Measurements from ENCODE around the gene ADCY2.

The ADCY2 gene

GRCh38 chr5:7374186-7374585, 21.8 kb upstream of the ADCY2 start:
- no peak overlapping the region for H4K91ac ChIP-seq (ENCODE audit: low read length)
- no peaks in the 10 kb centered on the region for H3K9me3 ChIP-seq (ENCODE audit: control insufficient read depth, low read length)
- no peaks in the 10 kb centered on the region for H3K27me3 ChIP-seq (ENCODE audit: control insufficient read depth in 1 of 2, insufficient read depth in 1 of 2, low read length in 2 of 2)
- no peak for DNase-seq
- H2AK5ac ChIP-seq (ENCODE audit: low read length, severe bottlenecking) = no peak overlapping the region
- no peaks in the 10 kb centered on the region for H3K4me1 ChIP-seq (ENCODE audit: control insufficient read depth, insufficient read depth, low read depth, low read length)
- H2BK5ac ChIP-seq (ENCODE audit: low read depth, low read length, poor library complexity, severe bottlenecking) = no peak overlapping the region
- no peak overlapping the region for H4K8ac ChIP-seq (ENCODE audit: low read length)
- no peak overlapping the region for H3K27ac ChIP-seq (ENCODE audit: low read length, poor library complexity, severe bottlenecking)
- H3K14ac ChIP-seq (ENCODE audit: low read length in 2 of 2) = no peak overlapping the region
- no peak overlapping the region for H3K18ac ChIP-seq (ENCODE audit: low read depth in 1 of 2, low read length in 2 of 2)
- H3K4me2 ChIP-seq (ENCODE audit: low read length, poor library complexity, severe bottlenecking) = no peak overlapping the region
- no peak overlapping the region for H2BK120ac ChIP-seq (ENCODE audit: low read depth, low read length)
- no peaks in the 10 kb centered on the region for H3K79me1 ChIP-seq (replicated peaks; ENCODE audit: low read length, poor library complexity, severe bottlenecking)
- no peak overlapping the region for H2BK15ac ChIP-seq (ENCODE audit: low read depth, poor library complexity, severe bottlenecking)
- no peak overlapping the region for H2AFZ ChIP-seq (ENCODE audit: low read depth, low read length)
- no peak overlapping the region for H2BK12ac ChIP-seq (ENCODE audit: low read length in 2 of 2)
- WGBS = 72% methylated on average over 2 of the region's 4 CpGs
- no peak overlapping the region for H3K9ac ChIP-seq (ENCODE audit: low read length)
- H3K23ac ChIP-seq (ENCODE audit: low read length in 2 of 2) = no peak overlapping the region
- no peak overlapping the region for H3K4ac ChIP-seq (ENCODE audit: low read depth in 1 of 2, low read length in 2 of 2)
- H3K4me3 ChIP-seq (ENCODE audit: insufficient read depth in 1 of 2, low read depth in 1 of 2, low read length in 2 of 2) = no peak overlapping the region
- H3K36me3 ChIP-seq (ENCODE audit: control insufficient read depth in 1 of 2, insufficient read depth in 2 of 2, low read depth in 1 of 2, low read length in 2 of 2) = no peaks in the 10 kb centered on the region

GRCh38 chr5:7375457-7375856, 20.5 kb upstream of the ADCY2 start:
- Histone ChIP-seq H4K8ac (ENCODE audit: low read length) (no peak overlapping the region), H3K27me3 (ENCODE audit: control insufficient read depth in 1 of 2, insufficient read depth in 1 of 2, low read length in 2 of 2) (no peaks in the 10 kb centered on the region), H3K36me3 (ENCODE audit: control insufficient read depth in 1 of 2, insufficient read depth in 2 of 2, low read depth in 1 of 2, low read length in 2 of 2) (no peaks in the 10 kb centered on the region), H3K4ac (ENCODE audit: low read depth in 1 of 2, low read length in 2 of 2) (no peak overlapping the region), H2BK5ac (ENCODE audit: low read depth, low read length, poor library complexity, severe bottlenecking) (no peak overlapping the region), H2AFZ (ENCODE audit: low read depth, low read length) (no peak overlapping the region), H3K9me3 (ENCODE audit: control insufficient read depth, low read length) (no peaks in the 10 kb centered on the region), H3K4me3 (ENCODE audit: insufficient read depth in 1 of 2, low read depth in 1 of 2, low read length in 2 of 2) (no peak overlapping the region), H3K79me1 (replicated peaks; ENCODE audit: low read length, poor library complexity, severe bottlenecking) (no peaks in the 10 kb centered on the region), H2AK5ac (ENCODE audit: low read length, severe bottlenecking) (no peak overlapping the region), H3K23ac (ENCODE audit: low read length in 2 of 2) (no peak overlapping the region), H3K4me2 (ENCODE audit: low read length, poor library complexity, severe bottlenecking) (no peak overlapping the region), H3K27ac (ENCODE audit: low read length, poor library complexity, severe bottlenecking) (no peak overlapping the region), H3K18ac (ENCODE audit: low read depth in 1 of 2, low read length in 2 of 2) (no peak overlapping the region), H3K4me1 (ENCODE audit: control insufficient read depth, insufficient read depth, low read depth, low read length) (no peaks in the 10 kb centered on the region), H3K9ac (ENCODE audit: low read length) (no peak overlapping the region), H2BK120ac (ENCODE audit: low read depth, low read length) (no peak overlapping the region), H2BK15ac (ENCODE audit: low read depth, poor library complexity, severe bottlenecking) (no peak overlapping the region), H4K91ac (ENCODE audit: low read length) (no peak overlapping the region), H2BK12ac (ENCODE audit: low read length in 2 of 2) (no peak overlapping the region), H3K14ac (ENCODE audit: low read length in 2 of 2) (no peak overlapping the region)
- no peak for DNase-seq
- 100% methylated on average over 1 of the region's 4 CpGs for WGBS

- WGBS = 86% methylated on average over 3 of the region's 3 CpGs
- no peak overlapping the region for H3K23ac ChIP-seq (ENCODE audit: low read length in 2 of 2)
- no peak overlapping the region for H2BK15ac ChIP-seq (ENCODE audit: low read depth, poor library complexity, severe bottlenecking)
- no peak overlapping the region for H2BK5ac ChIP-seq (ENCODE audit: low read depth, low read length, poor library complexity, severe bottlenecking)
- no peak overlapping the region for H3K4ac ChIP-seq (ENCODE audit: low read depth in 1 of 2, low read length in 2 of 2)
- no peak overlapping the region for H2BK12ac ChIP-seq (ENCODE audit: low read length in 2 of 2)
- DNase-seq = no peak
- no peaks in the 10 kb centered on the region for H3K4me1 ChIP-seq (ENCODE audit: control insufficient read depth, insufficient read depth, low read depth, low read length)
- no peaks in the 10 kb centered on the region for H3K79me1 ChIP-seq (replicated peaks; ENCODE audit: low read length, poor library complexity, severe bottlenecking)
- H3K4me3 ChIP-seq (ENCODE audit: insufficient read depth in 1 of 2, low read depth in 1 of 2, low read length in 2 of 2) = no peak overlapping the region
- H2BK120ac ChIP-seq (ENCODE audit: low read depth, low read length) = no peak overlapping the region
- no peaks in the 10 kb centered on the region for H3K27me3 ChIP-seq (ENCODE audit: control insufficient read depth in 1 of 2, insufficient read depth in 1 of 2, low read length in 2 of 2)
- no peaks in the 10 kb centered on the region for H3K36me3 ChIP-seq (ENCODE audit: control insufficient read depth in 1 of 2, insufficient read depth in 2 of 2, low read depth in 1 of 2, low read length in 2 of 2)
- H2AFZ ChIP-seq (ENCODE audit: low read depth, low read length) = no peak overlapping the region
- no peak overlapping the region for H3K27ac ChIP-seq (ENCODE audit: low read length, poor library complexity, severe bottlenecking)
- no peak overlapping the region for H3K4me2 ChIP-seq (ENCODE audit: low read length, poor library complexity, severe bottlenecking)
- H4K8ac ChIP-seq (ENCODE audit: low read length) = no peak overlapping the region
- no peak overlapping the region for H3K14ac ChIP-seq (ENCODE audit: low read length in 2 of 2)
- H2AK5ac ChIP-seq (ENCODE audit: low read length, severe bottlenecking) = no peak overlapping the region
- no peak overlapping the region for H4K91ac ChIP-seq (ENCODE audit: low read length)
- no peaks in the 10 kb centered on the region for H3K9me3 ChIP-seq (ENCODE audit: control insufficient read depth, low read length)
- H3K18ac ChIP-seq (ENCODE audit: low read depth in 1 of 2, low read length in 2 of 2) = no peak overlapping the region
- no peak overlapping the region for H3K9ac ChIP-seq (ENCODE audit: low read length)
These were observed 19.1 kb upstream of the ADCY2 start for GRCh38 chr5:7376871-7377270.

- H3K18ac ChIP-seq (ENCODE audit: low read depth in 1 of 2, low read length in 2 of 2) = no peak overlapping the region
- no peak overlapping the region for H3K23ac ChIP-seq (ENCODE audit: low read length in 2 of 2)
- no peaks in the 10 kb centered on the region for H3K27me3 ChIP-seq (ENCODE audit: control insufficient read depth in 1 of 2, insufficient read depth in 1 of 2, low read length in 2 of 2)
- H2AK5ac ChIP-seq (ENCODE audit: low read length, severe bottlenecking) = no peak overlapping the region
- no peak overlapping the region for H4K91ac ChIP-seq (ENCODE audit: low read length)
- H3K36me3 ChIP-seq (ENCODE audit: control insufficient read depth in 1 of 2, insufficient read depth in 2 of 2, low read depth in 1 of 2, low read length in 2 of 2) = no peaks in the 10 kb centered on the region
- no peak overlapping the region for H3K14ac ChIP-seq (ENCODE audit: low read length in 2 of 2)
- H3K27ac ChIP-seq (ENCODE audit: low read length, poor library complexity, severe bottlenecking) = no peak overlapping the region
- H2BK15ac ChIP-seq (ENCODE audit: low read depth, poor library complexity, severe bottlenecking) = no peak overlapping the region
- no peaks in the 10 kb centered on the region for H3K79me1 ChIP-seq (replicated peaks; ENCODE audit: low read length, poor library complexity, severe bottlenecking)
- DNase-seq = no peak
- no peaks in the 10 kb centered on the region for H3K4me1 ChIP-seq (ENCODE audit: control insufficient read depth, insufficient read depth, low read depth, low read length)
- H2BK120ac ChIP-seq (ENCODE audit: low read depth, low read length) = no peak overlapping the region
- H2AFZ ChIP-seq (ENCODE audit: low read depth, low read length) = no peak overlapping the region
- H2BK12ac ChIP-seq (ENCODE audit: low read length in 2 of 2) = no peak overlapping the region
- no CpG with 5 or more reads among the region's 2 CpGs for WGBS
- H3K9ac ChIP-seq (ENCODE audit: low read length) = no peak overlapping the region
- no peak overlapping the region for H3K4me3 ChIP-seq (ENCODE audit: insufficient read depth in 1 of 2, low read depth in 1 of 2, low read length in 2 of 2)
- no peak overlapping the region for H3K4ac ChIP-seq (ENCODE audit: low read depth in 1 of 2, low read length in 2 of 2)
- H3K4me2 ChIP-seq (ENCODE audit: low read length, poor library complexity, severe bottlenecking) = no peak overlapping the region
- no peak overlapping the region for H4K8ac ChIP-seq (ENCODE audit: low read length)
- no peak overlapping the region for H2BK5ac ChIP-seq (ENCODE audit: low read depth, low read length, poor library complexity, severe bottlenecking)
- H3K9me3 ChIP-seq (ENCODE audit: control insufficient read depth, low read length) = no peaks in the 10 kb centered on the region
These were observed 18.2 kb upstream of the ADCY2 start for GRCh38 chr5:7377761-7378160.
